SK-N-SH treated with all-trans-retinoic acid at 6 μM for 48 hours (cell line): ENCODE results near the gene CCDC102B.

Experiments used
- ATAC-seq: fragments of 200-7000 bp; cut with Tn5 transposase; 3 replicates; pipeline ENCODE4 v1.9.1; 2020; ENCODE audit warnings: mild to moderate bottlenecking, moderate library complexity
- ARNTL ChIP-seq: fragments of 450-650 bp; formaldehyde crosslinking; IDR thresholded peaks from 2 replicates; pipeline ENCODE4 v1.5.0; 2020; ENCODE audit warnings: low read depth, mild to moderate bottlenecking, moderate library complexity, borderline replicate concordance
- BACH2 ChIP-seq: fragments of 250-450 bp; sonication (Bioruptor Pico); IDR thresholded peaks from 2 replicates; pipeline ENCODE4 v1.9.0; 2021; ENCODE audit warnings: mild to moderate bottlenecking, borderline replicate concordance
- CSDC2 ChIP-seq: fragments of 250-450 bp; sonication (Bioruptor Pico); IDR thresholded peaks from 2 replicates; pipeline ENCODE4 v1.5.0; 2020; ENCODE audit warnings: mild to moderate bottlenecking, moderate library complexity
- ESRRG ChIP-seq: fragments of 250-450 bp; sonication (Bioruptor Pico); IDR thresholded peaks from 2 replicates; pipeline ENCODE4 v1.6.1; 2021; ENCODE audit warnings: mild to moderate bottlenecking
- ISL1 ChIP-seq: fragments of 250-450 bp; sonication (Bioruptor Pico); IDR thresholded peaks from 2 replicates; pipeline ENCODE4 v2.1.2; 2022; ENCODE audit warnings: mild to moderate bottlenecking, moderate library complexity
- OSR1 ChIP-seq: fragments of 250-450 bp; sonication (Bioruptor Pico); IDR thresholded peaks from 2 replicates; pipeline ENCODE4 v1.8.0; 2022; ENCODE audit warnings: moderate library complexity, mild to moderate bottlenecking, inconsistent platforms
- PPARA ChIP-seq: fragments of 250-450 bp; sonication (Bioruptor Pico); IDR thresholded peaks from 2 replicates; pipeline ENCODE4 v1.5.0; 2020; ENCODE audit warnings: mild to moderate bottlenecking, borderline replicate concordance
- RARB ChIP-seq: fragments of 250-450 bp; sonication (Bioruptor Pico); IDR thresholded peaks from 2 replicates; pipeline ENCODE4 v1.8.0; 2021; ENCODE audit warnings: mild to moderate bottlenecking, moderate library complexity
- TCF4 ChIP-seq: fragments of 250-450 bp; sonication (Bioruptor Pico); IDR thresholded peaks from 2 replicates; pipeline ENCODE4 v1.8.0; 2021; ENCODE audit warnings: mild to moderate bottlenecking, moderate library complexity, borderline replicate concordance
- TOX ChIP-seq: fragments of 250-450 bp; sonication (Bioruptor Pico); IDR thresholded peaks from 2 replicates; pipeline ENCODE4 v1.8.0; 2021; ENCODE audit warnings: mild to moderate bottlenecking, moderate library complexity, borderline replicate concordance
- ZC3H10 ChIP-seq: fragments of 250-450 bp; sonication (Bioruptor Pico); IDR thresholded peaks from 2 replicates; pipeline ENCODE4 v1.5.1; 2021; ENCODE audit warnings: mild to moderate bottlenecking, moderate library complexity
- ZFP3 ChIP-seq: fragments of 250-450 bp; sonication (Bioruptor Pico); IDR thresholded peaks from 2 replicates; pipeline ENCODE4 v1.5.0; 2020; ENCODE audit warnings: mild to moderate bottlenecking, moderate library complexity
- ZFP30 ChIP-seq: fragments of 450-650 bp; formaldehyde crosslinking; IDR thresholded peaks from 2 replicates; pipeline ENCODE4 v1.5.0; 2022; ENCODE audit warnings: mild to moderate bottlenecking, moderate library complexity
- ZNF565 ChIP-seq: fragments of 450-650 bp; formaldehyde crosslinking; conservative IDR thresholded peaks from 2 replicates; pipeline ENCODE4 v1.5.0; 2020; ENCODE audit warnings: low read depth, mild to moderate bottlenecking, moderate library complexity
- ZNF70 ChIP-seq: fragments of 450-650 bp; formaldehyde crosslinking; IDR thresholded peaks from 2 replicates; pipeline ENCODE4 v1.5.0; 2020; ENCODE audit warnings: mild to moderate bottlenecking, moderate library complexity
- ZNF8 ChIP-seq: fragments of 450-650 bp; formaldehyde crosslinking; IDR thresholded peaks from 2 replicates; pipeline ENCODE4 v1.5.0; 2020; ENCODE audit warnings: mild to moderate bottlenecking, moderate library complexity
- TF ChIP-seq, protein P1 (sequence below): fragments of 250-450 bp; sonication (Bioruptor Pico); IDR thresholded peaks from 2 replicates; pipeline ENCODE4 v1.5.1; 2020; ENCODE audit warnings: low read depth, mild to moderate bottlenecking, moderate library complexity
- TF ChIP-seq, protein P2 (sequence below): fragments of 250-450 bp; sonication (Bioruptor Pico); IDR thresholded peaks from 2 replicates; pipeline ENCODE4 v1.5.1; 2021; ENCODE audit warnings: mild to moderate bottlenecking, moderate library complexity
- TF ChIP-seq, protein P3 (sequence below): fragments of 250-450 bp; sonication (Bioruptor Pico); IDR thresholded peaks from 2 replicates; pipeline ENCODE4 v1.5.0; 2020; ENCODE audit warnings: mild to moderate bottlenecking, moderate library complexity
- TF ChIP-seq, protein P4 (sequence below): fragments of 250-450 bp; sonication (Bioruptor Pico); IDR thresholded peaks from 2 replicates; pipeline ENCODE4 v1.8.0; 2021; ENCODE audit warnings: low read depth, mild to moderate bottlenecking, moderate library complexity, borderline replicate concordance

The CCDC102B gene

DNA sequence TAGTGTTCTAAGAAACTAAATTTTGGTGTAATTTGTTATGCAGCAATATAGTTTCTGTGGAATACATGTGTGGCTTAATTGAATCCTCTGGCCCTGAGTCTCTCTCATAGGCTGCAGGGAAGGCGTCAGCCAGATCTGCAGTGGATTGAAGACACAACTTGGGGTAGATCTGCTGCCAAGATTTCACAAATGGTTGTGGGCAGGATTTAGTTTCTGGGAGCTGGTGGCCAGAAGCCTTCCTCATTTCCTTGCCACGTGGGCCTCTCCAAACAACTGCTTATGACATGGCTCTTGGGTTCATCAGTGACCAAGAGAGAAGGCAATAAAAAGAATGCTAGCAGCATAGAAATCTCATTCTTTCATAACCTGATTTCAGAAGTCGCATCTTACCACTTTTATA is 28.2 kb downstream of the CCDC102B start:
- ATAC-seq = no peak
- TF ChIP-seq ZNF8 (CRISPR knock-in tag) (no peak), ZNF70 (no peak), ESRRG (CRISPR knock-in tag) (no peak), OSR1 (no peak)
- TF ChIP-seq, all 23 proteins: peak for 0

DNA sequence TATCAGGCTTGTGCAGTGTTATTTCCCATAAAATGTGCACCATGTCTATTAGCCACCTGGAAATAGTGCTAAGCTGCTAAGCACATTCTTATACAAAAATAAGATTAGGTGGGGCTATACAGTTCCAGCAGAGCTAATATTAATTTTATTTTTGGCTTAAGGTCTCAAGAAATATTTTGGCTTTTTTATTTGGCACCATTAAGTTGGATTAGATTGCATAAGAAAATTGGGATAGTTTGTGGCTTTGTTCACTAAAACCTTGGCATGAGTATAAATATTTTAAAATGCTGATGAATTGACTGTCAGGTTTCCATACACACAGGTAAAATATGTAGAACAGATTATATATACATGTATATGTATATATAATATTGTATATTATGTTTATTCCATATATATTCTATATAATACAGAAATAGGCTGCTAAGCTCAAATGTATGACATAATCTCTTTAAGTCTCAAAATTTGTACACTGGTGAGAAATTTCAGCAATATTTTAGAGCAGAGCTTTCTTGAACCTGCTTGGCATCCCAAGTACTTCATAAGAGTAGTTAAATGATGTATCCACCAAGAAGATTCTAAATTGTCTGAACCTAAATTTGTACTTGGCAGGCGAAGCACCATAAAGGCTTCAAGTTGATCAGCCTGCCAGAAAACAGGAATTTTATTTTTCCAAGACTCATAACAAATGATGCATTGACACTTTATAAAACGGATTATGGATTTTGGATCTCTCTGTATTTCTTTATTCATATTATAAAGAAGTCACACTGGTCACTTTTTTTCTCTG is 32.6 kb downstream of the CCDC102B start:
- no peak for ATAC-seq

GRCh38 chr18:68833756-68834155 is 35.9 kb downstream of the CCDC102B start:
- TF ChIP-seq ZNF8 (CRISPR knock-in tag) = no peak
- TF ChIP-seq ZFP3 (CRISPR knock-in tag) = no peak
- TF ChIP-seq, protein P1, sequence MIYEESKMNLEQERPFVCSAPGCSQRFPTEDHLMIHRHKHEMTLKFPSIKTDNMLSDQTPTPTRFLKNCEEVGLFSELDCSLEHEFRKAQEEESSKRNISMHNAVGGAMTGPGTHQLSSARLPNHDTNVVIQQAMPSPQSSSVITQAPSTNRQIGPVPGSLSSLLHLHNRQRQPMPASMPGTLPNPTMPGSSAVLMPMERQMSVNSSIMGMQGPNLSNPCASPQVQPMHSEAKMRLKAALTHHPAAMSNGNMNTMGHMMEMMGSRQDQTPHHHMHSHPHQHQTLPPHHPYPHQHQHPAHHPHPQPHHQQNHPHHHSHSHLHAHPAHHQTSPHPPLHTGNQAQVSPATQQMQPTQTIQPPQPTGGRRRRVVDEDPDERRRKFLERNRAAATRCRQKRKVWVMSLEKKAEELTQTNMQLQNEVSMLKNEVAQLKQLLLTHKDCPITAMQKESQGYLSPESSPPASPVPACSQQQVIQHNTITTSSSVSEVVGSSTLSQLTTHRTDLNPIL (CRISPR knock-in tag) = no peak
- no peak for TF ChIP-seq OSR1
- TF ChIP-seq ARNTL (CRISPR knock-in tag) = no peak
- no peak for ATAC-seq

More for the DNA sequence above, 32.6 kb downstream of the CCDC102B start:
- no peak for TF ChIP-seq ZC3H10 (CRISPR knock-in tag)
- TF ChIP-seq CSDC2 (CRISPR knock-in tag) = no peak
- TF ChIP-seq ZNF565 (CRISPR knock-in tag) = no peak
- no peak for TF ChIP-seq TOX
- no peak for TF ChIP-seq RARB (CRISPR knock-in tag)
- TF ChIP-seq ZNF8 (CRISPR knock-in tag) = no peak
- no peak for TF ChIP-seq PPARA (CRISPR knock-in tag)
- TF ChIP-seq ZNF70 = no peak
- TF ChIP-seq BACH2 (CRISPR knock-in tag) = no peak
- no peak for TF ChIP-seq ZFP3 (CRISPR knock-in tag)
- TF ChIP-seq, protein P2, sequence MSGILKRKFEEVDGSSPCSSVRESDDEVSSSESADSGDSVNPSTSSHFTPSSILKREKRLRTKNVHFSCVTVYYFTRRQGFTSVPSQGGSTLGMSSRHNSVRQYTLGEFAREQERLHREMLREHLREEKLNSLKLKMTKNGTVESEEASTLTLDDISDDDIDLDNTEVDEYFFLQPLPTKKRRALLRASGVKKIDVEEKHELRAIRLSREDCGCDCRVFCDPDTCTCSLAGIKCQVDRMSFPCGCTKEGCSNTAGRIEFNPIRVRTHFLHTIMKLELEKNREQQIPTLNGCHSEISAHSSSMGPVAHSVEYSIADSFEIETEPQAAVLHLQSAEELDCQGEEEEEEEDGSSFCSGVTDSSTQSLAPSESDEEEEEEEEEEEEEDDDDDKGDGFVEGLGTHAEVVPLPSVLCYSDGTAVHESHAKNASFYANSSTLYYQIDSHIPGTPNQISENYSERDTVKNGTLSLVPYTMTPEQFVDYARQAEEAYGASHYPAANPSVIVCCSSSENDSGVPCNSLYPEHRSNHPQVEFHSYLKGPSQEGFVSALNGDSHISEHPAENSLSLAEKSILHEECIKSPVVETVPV (CRISPR knock-in tag) = no peak
- TF ChIP-seq, protein P3, sequence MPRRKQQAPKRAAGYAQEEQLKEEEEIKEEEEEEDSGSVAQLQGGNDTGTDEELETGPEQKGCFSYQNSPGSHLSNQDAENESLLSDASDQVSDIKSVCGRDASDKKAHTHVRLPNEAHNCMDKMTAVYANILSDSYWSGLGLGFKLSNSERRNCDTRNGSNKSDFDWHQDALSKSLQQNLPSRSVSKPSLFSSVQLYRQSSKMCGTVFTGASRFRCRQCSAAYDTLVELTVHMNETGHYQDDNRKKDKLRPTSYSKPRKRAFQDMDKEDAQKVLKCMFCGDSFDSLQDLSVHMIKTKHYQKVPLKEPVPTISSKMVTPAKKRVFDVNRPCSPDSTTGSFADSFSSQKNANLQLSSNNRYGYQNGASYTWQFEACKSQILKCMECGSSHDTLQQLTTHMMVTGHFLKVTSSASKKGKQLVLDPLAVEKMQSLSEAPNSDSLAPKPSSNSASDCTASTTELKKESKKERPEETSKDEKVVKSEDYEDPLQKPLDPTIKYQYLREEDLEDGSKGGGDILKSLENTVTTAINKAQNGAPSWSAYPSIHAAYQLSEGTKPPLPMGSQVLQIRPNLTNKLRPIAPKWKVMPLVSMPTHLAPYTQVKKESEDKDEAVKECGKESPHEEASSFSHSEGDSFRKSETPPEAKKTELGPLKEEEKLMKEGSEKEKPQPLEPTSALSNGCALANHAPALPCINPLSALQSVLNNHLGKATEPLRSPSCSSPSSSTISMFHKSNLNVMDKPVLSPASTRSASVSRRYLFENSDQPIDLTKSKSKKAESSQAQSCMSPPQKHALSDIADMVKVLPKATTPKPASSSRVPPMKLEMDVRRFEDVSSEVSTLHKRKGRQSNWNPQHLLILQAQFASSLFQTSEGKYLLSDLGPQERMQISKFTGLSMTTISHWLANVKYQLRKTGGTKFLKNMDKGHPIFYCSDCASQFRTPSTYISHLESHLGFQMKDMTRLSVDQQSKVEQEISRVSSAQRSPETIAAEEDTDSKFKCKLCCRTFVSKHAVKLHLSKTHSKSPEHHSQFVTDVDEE = no peak
- no peak for TF ChIP-seq TCF4
- no peak for TF ChIP-seq ZFP30 (CRISPR knock-in tag)

GRCh38 chr18:68837665-68838451 is 40.0 kb downstream of the CCDC102B start:
- TF ChIP-seq ISL1 (CRISPR knock-in tag) = peak; percentile 65
- TF ChIP-seq, protein P4, sequence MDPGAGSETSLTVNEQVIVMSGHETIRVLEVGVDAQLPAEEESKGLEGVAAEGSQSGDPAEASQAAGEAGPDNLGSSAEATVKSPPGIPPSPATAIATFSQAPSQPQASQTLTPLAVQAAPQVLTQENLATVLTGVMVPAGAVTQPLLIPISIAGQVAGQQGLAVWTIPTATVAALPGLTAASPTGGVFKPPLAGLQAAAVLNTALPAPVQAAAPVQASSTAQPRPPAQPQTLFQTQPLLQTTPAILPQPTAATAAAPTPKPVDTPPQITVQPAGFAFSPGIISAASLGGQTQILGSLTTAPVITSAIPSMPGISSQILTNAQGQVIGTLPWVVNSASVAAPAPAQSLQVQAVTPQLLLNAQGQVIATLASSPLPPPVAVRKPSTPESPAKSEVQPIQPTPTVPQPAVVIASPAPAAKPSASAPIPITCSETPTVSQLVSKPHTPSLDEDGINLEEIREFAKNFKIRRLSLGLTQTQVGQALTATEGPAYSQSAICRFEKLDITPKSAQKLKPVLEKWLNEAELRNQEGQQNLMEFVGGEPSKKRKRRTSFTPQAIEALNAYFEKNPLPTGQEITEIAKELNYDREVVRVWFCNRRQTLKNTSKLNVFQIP = no peak
- peak; percentile 68 for ATAC-seq
